ENCODE data around the gene ABHD14A.

The ABHD14A gene

DNA sequence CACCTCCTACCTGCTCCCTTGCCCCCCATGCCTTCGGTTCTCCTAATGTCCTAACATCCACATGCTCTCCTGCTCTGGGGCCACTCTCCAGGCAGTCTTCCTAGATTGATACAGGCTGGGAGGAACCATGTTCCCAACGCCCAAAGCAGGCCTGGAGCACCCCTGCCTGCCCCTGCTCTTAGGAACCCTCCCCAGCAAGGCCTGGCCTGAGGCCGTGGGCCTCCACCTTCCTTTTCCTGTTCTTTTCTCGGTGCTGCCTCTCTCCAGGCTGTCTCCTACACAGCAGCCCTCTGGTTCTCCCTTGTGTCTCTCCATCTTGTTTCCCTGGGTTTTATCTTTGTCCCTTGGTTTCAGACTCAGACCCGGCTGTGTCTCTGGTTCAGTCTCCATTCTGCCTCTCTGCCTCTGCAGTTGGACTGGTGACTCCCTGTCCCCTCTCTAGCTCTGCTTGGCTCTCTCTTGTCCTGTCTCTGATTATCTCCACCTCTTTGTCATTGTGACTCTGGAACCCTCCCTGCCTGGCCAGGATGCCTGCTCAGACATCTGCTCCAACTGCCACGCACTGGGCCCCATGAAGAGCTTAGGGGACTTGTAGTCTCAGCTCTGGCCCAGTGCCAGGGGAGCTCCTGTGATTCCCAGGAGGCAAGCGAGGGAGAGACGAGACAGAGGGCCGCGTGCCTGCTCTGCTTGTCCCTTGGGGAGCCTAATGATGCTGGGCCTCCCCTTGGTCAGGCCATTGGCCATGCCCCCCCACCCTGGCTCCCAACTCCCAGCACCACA is 46.8 kb downstream of the ABHD14A start:
- peak; percentile 25 for DNase-seq

DNA sequence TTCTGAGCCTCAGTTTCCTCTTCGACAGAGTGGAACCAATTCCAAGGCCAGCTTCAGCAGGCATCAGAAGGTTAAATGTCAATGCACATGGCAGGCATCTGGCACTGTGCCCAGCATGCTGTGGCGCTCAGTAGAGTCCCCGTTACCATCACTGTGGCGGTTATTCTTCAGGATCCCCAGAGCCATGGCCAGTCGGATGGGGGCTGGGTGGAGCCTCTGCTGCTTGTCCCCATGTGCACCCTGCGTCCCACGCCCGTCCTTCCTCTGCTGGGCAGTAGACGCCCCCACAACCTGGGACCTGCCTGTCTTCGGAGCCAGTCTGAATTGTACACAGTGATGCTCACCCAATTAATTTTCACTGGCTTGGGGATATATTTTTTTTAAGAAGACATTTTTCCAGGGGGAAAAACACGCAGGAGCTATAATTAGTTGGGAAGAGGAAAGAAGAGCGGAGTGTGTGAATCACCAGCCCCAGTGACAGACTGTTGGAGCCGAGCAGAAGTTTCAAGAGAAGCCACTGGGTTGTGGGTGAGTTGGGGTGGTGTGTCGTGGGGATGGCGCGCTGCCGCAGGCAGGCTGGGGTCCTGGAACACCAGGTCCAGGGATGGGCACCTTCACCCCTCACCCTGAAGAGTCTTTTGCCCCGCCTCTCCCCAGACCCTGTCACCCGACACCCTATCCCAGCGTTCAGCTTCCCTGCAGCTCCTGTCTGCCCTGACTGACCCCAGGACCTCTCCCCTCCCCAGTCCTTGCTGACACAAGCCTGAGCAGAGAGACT is 47.6 kb downstream of the ABHD14A start:
- peak; percentile 41 for DNase-seq

DNA sequence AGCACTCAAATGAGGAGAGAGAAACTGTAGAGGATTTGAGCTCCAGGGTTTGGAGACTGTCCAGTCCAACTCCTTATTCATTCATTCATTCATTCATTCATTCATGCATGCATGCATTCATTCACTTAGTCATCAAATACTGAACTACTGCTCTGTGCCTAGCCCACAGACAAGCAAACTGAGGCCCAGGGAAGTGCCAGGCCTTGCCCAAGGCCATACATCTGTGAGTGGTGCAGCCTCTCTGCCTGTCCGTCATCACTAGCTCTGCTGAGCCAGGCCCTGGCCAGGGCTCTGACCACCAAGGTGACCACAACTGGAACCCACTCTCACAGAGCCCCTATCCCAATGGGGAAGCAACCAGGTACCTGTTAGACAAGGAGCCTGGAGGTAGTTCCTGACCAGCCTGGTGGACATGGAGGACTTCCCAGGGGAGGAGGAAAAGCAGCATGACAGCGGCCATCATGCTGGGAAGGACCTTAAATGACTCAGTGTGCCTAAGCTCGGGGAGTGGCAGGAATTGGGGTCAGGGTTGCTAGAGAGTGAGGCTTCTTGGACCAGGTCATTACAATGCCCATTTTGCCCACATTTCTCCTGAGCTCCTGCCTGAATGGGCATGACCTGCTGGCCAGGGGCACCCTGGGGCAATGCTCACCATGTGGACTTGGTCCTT is 48.4 kb downstream of the ABHD14A start:
- DNase-seq = no peak

DNA sequence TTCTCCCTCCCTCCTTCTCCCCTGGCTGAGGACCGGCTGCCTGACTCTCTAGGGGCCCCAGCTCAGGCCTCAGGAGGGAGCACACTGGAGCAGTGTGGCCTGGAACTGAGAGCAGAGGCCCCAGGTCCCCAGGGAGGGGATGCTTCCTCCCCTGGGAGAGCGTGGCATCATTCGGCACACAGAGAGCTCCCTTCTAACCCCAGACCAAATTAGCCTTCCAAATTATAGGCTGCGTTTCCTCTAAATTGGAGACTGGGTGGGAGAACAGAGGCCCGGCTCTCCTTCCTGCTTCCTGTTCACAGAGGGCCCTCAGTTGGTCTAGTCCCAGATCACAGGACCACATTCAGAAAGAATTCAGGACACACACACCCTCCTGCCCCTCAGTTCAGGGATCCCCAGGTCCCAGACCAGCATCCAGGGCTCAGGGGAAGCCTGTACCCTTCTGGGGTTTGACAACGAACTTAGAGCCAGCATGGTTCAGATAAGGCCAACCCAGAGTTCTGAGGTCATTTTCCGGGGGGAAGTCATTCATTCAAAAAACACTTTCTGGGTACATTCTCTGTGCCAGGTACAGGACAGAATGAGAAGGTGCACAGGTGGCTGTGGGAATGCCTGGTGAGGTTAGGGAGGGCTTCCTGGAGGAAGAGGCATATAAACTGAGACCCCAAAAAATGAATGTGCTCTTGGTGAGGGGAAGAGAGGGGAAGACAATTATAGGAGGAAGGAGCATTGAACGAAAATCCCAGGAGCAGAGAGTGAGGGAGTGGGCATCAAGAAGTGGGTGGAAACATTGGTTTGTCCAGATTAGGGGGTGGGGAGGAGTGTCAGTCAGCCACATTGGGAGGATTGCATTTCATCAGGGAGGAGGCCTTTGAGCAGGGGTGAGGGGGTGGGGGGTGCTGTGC is 49.2 kb downstream of the ABHD14A start:
- DNase-seq = no peak

DNA sequence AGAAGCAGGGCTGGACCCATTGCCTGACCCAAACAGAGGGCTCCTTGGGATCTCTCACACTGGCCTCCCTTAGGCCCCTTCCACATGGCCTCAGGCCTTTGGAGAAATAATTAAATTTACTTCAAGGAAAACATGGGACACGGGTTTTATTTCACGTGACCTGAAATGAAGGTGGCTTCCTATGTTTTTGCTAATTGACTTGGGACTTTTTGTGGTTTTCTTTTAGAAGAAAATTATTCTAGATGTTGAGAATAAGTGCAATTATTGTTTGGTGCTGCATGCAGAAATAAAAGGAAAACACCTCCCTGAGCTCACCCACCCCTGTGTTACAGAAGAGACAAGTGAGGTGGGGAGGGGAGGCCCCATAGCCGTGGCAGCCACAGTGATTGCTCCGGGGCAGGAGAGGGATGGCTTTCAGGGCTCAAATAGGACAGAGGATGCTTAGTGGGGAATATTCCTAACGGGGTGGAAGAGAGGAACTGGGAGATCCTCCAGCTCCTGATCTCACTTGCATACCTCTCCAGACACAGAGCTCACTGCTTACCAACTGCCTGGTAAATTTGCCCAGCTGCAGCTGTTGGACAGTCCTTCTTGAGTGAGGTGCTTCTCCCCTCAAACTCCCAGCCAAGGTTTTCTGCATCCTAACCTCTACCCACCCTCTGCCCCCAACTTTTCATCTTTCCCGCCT is 50.0 kb downstream of the ABHD14A start:
- DNase-seq = no peak

DNA sequence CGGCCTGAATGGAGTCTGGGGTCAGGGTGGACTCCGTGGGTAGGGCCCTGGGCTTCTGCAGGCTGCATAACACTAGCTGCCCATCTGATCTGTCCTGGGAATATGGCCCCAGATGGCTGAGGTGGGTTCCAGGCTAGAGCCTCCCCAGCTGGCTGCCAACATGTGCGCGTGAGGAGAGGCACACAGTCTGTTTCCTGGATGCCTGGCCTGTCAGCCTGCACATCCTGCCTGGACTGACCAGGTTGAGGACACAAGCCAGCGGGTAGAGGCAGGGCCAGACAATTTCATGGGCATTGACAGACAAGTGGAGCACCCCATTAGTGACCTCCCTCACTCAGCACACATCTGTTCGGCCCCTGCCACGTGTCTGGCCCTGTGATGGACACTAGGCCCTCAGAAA is 50.6 kb downstream of the ABHD14A start:
- no peak for DNase-seq

DNA sequence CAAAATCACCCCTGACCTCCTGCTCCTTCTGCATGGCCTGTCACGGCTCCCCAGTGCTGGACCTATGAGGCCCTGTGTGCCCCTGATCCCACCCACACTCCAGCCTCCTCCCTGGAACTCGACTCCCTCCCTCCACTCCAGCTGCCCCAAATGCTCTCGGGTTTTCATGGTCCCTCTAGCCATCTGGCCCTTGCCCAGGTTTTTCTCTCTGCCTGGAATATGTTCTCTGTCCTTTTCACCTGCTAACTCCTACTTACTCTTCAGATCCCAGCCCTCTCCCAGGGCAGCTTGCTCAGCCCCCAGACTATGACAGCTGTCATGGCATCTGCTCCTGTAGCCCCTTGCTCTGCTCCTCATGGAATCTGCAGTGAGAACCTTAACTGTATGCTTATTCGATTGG is 51.2 kb downstream of the ABHD14A start:
- no peak for DNase-seq

DNA sequence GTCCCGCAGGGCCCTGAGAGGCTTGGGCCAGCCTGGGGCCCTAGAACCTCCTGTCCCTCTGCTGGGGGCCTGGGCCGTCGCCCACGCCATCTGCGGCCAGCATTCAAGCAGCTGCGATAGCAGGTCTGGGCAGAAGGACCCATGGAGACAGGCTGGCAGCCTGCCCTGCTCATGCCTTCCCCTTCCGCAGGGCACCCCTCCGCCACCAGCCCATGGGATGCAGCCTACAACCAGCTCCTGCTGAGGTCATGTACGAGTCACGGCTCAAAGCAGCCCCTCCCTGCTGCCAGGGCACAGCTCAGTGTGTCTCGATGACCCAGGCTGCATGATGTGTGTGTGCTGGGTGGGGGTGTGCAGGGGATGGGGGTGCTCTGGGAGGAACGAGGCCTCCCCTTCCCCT is 53.7 kb downstream of the ABHD14A start:
- DNase-seq = no peak

DNA sequence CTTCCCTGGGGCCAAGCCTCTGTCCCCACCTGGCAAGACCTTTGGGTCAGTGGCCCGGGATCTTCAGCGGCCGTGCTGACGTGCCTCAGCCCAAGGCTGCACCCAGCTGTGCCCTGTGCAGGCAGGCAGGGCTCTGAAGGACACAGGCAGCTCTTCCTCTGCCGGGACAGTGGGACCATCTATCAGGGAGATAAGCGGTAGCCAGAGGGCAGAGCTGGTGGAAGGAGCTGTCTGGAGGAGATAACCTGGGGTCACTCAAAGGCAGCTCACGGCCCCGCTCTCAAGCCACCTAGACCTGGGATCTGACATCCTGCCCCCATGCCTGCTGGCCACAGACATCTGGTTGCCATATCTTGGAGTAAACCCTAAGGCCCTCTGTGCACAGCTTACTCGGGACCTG is 54.2 kb downstream of the ABHD14A start:
- DNase-seq = no peak

DNA sequence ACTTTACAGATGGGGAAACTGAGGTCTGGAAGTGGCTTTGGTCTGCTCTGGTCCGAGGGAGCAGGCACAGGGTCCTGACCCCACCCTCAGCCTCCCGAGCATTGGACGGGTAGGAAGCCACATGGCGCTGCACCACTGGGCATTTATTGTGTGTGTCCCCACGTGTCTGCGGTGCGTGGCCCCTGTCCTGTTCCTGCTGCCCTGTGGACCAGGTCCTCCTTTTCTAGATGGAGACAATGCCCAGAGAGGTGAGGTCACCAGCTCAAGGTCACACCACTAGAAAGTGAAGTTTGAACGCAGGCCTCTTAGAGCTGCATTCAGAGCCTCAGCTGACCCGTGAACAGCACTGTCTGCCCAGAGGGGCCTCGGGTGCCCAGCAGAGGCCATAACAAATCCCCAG is 54.7 kb downstream of the ABHD14A start:
- no peak for DNase-seq

Measured in fibroblast of skin of right quadriceps (primary cell).